ENCODE measurements around the gene ACTN2.

ACTN2 gene

GRCh38 chr1:236654957-236655356 is 31.3 kb upstream of the ACTN2 start:
- no peaks in the 10 kb centered on the region for H3K4me1 ChIP-seq (ENCODE audit: insufficient read depth, low read length, poor library complexity, severe bottlenecking)
- TF ChIP-seq CTCF (conservative IDR thresholded peaks at IDR 0.05; ENCODE audit: low read length): no peak
- no peak for TF ChIP-seq EZH2phosphoT487 (IDR thresholded peaks at IDR 0.05; ENCODE audit: borderline replicate concordance)
- no peak overlapping the region for H3K9ac ChIP-seq (ENCODE audit: low read depth, low read length, poor library complexity, severe bottlenecking)
- H4K20me1 ChIP-seq (ENCODE audit: insufficient read depth, low read length, poor library complexity, severe bottlenecking): no peaks in the 10 kb centered on the region
- H3K4me3 ChIP-seq (ENCODE audit: low read length, poor library complexity, severe bottlenecking): no peak overlapping the region
- H3K9me3 ChIP-seq (ENCODE audit: insufficient read depth, low read depth, low read length): no peaks in the 10 kb centered on the region
- no peaks in the 10 kb centered on the region for H3K27me3 ChIP-seq (ENCODE audit: insufficient read depth, low read length, poor library complexity, severe bottlenecking)
- H3F3A ChIP-seq (ENCODE audit: low read depth): no peaks in the 10 kb centered on the region
- no peaks in the 10 kb centered on the region for H3K9me2 ChIP-seq (replicated peaks; ENCODE audit: low read depth, low read length)
- no peak overlapping the region for H2AFZ ChIP-seq (ENCODE audit: low read length)
- no peak overlapping the region for H3K4me2 ChIP-seq (ENCODE audit: low read depth, low read length, poor library complexity, severe bottlenecking)
- no peaks in the 10 kb centered on the region for H3K36me3 ChIP-seq (ENCODE audit: insufficient read depth, low read length)
- H3K79me2 ChIP-seq (ENCODE audit: insufficient read depth, low read length): no peaks in the 10 kb centered on the region

- H3K9me2 ChIP-seq (replicated peaks; ENCODE audit: low read depth, low read length): no peaks in the 10 kb centered on the region
- H3K36me3 ChIP-seq (ENCODE audit: insufficient read depth, low read length): no peaks in the 10 kb centered on the region
- H3K4me3 ChIP-seq (ENCODE audit: low read length, poor library complexity, severe bottlenecking): no peak overlapping the region
- H3K4me2 ChIP-seq (ENCODE audit: low read depth, low read length, poor library complexity, severe bottlenecking): no peak overlapping the region
- TF ChIP-seq CTCF (conservative IDR thresholded peaks at IDR 0.05; ENCODE audit: low read length) (no peak), EZH2phosphoT487 (IDR thresholded peaks at IDR 0.05; ENCODE audit: borderline replicate concordance) (no peak)
- no peaks in the 10 kb centered on the region for H3K27me3 ChIP-seq (ENCODE audit: insufficient read depth, low read length, poor library complexity, severe bottlenecking)
- H3K79me2 ChIP-seq (ENCODE audit: insufficient read depth, low read length): no peaks in the 10 kb centered on the region
- no peak overlapping the region for H3K9ac ChIP-seq (ENCODE audit: low read depth, low read length, poor library complexity, severe bottlenecking)
- H2AFZ ChIP-seq (ENCODE audit: low read length): no peak overlapping the region
- no peaks in the 10 kb centered on the region for H3K4me1 ChIP-seq (ENCODE audit: insufficient read depth, low read length, poor library complexity, severe bottlenecking)
- H3F3A ChIP-seq (ENCODE audit: low read depth): no peaks in the 10 kb centered on the region
- no peaks in the 10 kb centered on the region for H3K9me3 ChIP-seq (ENCODE audit: insufficient read depth, low read depth, low read length)
- H4K20me1 ChIP-seq (ENCODE audit: insufficient read depth, low read length, poor library complexity, severe bottlenecking): no peaks in the 10 kb centered on the region
These were observed 28.9 kb upstream of the ACTN2 start for GRCh38 chr1:236657398-236657797.

- Histone ChIP-seq H2AFZ (ENCODE audit: low read length) (no peak overlapping the region), H3K9me2 (replicated peaks; ENCODE audit: low read depth, low read length) (no peaks in the 10 kb centered on the region), H3F3A (ENCODE audit: low read depth) (no peaks in the 10 kb centered on the region), H4K20me1 (ENCODE audit: insufficient read depth, low read length, poor library complexity, severe bottlenecking) (no peaks in the 10 kb centered on the region), H3K4me1 (ENCODE audit: insufficient read depth, low read length, poor library complexity, severe bottlenecking) (no peaks in the 10 kb centered on the region), H3K79me2 (ENCODE audit: insufficient read depth, low read length) (no peaks in the 10 kb centered on the region), H3K4me3 (ENCODE audit: low read length, poor library complexity, severe bottlenecking) (no peak overlapping the region), H3K36me3 (ENCODE audit: insufficient read depth, low read length) (no peaks in the 10 kb centered on the region), H3K9ac (ENCODE audit: low read depth, low read length, poor library complexity, severe bottlenecking) (no peak overlapping the region), H3K27me3 (ENCODE audit: insufficient read depth, low read length, poor library complexity, severe bottlenecking) (no peaks in the 10 kb centered on the region), H3K4me2 (ENCODE audit: low read depth, low read length, poor library complexity, severe bottlenecking) (no peak overlapping the region), H3K9me3 (ENCODE audit: insufficient read depth, low read depth, low read length) (no peaks in the 10 kb centered on the region)
- TF ChIP-seq CTCF (conservative IDR thresholded peaks at IDR 0.05; ENCODE audit: low read length) (no peak), EZH2phosphoT487 (IDR thresholded peaks at IDR 0.05; ENCODE audit: borderline replicate concordance) (no peak)
These were observed 26.3 kb upstream of the ACTN2 start for GRCh38 chr1:236659792-236660587.

All from Loucy (cell line).